ENCODE data around the gene GIT2. TPM values are rescaled to one million over a fixed set of nuclear protein-coding genes. Genes with fewer than 3 reads are reported as not detected.
"Not testable (repeated sequence)": the region's sequence is repeated elsewhere in the genome, so short reads cannot be mapped to it uniquely, and the experiment has no call there.

Gene GIT2
- total RNA-seq, 1 donor from 2014 or later: 40.7 TPM

GRCh38 chr12:109905301-109905700 is 90.9 kb downstream of the GIT2 start:
- no peak for DNase-seq (ENCODE audit: low spot score, unreplicated experiment)
- TF ChIP-seq, protein P1, sequence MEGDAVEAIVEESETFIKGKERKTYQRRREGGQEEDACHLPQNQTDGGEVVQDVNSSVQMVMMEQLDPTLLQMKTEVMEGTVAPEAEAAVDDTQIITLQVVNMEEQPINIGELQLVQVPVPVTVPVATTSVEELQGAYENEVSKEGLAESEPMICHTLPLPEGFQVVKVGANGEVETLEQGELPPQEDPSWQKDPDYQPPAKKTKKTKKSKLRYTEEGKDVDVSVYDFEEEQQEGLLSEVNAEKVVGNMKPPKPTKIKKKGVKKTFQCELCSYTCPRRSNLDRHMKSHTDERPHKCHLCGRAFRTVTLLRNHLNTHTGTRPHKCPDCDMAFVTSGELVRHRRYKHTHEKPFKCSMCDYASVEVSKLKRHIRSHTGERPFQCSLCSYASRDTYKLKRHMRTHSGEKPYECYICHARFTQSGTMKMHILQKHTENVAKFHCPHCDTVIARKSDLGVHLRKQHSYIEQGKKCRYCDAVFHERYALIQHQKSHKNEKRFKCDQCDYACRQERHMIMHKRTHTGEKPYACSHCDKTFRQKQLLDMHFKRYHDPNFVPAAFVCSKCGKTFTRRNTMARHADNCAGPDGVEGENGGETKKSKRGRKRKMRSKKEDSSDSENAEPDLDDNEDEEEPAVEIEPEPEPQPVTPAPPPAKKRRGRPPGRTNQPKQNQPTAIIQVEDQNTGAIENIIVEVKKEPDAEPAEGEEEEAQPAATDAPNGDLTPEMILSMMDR (IDR thresholded peaks at IDR 0.05; ENCODE audit: unreplicated experiment): no peak
- H3K27me3 Mint-ChIP-seq: no peaks in the 10 kb centered on the region
- H3K36me3 Mint-ChIP-seq (ENCODE audit: insufficient read depth): peaks cover 27% of the 10 kb centered on the region
- H3K4me3 Mint-ChIP-seq (ENCODE audit: low read depth): no peak overlapping the region
- H3K27ac Mint-ChIP-seq: no peak overlapping the region
- peaks cover 13% of the 10 kb centered on the region for H3K4me1 Mint-ChIP-seq (ENCODE audit: low read depth)
- H3K9me3 Mint-ChIP-seq (ENCODE audit: low read depth): no peaks in the 10 kb centered on the region

GRCh38 chr12:109902891-109903418 is 93.2 kb downstream of the GIT2 start:
- no peak overlapping the region for H3K4me3 Mint-ChIP-seq (ENCODE audit: low read depth)

DNA sequence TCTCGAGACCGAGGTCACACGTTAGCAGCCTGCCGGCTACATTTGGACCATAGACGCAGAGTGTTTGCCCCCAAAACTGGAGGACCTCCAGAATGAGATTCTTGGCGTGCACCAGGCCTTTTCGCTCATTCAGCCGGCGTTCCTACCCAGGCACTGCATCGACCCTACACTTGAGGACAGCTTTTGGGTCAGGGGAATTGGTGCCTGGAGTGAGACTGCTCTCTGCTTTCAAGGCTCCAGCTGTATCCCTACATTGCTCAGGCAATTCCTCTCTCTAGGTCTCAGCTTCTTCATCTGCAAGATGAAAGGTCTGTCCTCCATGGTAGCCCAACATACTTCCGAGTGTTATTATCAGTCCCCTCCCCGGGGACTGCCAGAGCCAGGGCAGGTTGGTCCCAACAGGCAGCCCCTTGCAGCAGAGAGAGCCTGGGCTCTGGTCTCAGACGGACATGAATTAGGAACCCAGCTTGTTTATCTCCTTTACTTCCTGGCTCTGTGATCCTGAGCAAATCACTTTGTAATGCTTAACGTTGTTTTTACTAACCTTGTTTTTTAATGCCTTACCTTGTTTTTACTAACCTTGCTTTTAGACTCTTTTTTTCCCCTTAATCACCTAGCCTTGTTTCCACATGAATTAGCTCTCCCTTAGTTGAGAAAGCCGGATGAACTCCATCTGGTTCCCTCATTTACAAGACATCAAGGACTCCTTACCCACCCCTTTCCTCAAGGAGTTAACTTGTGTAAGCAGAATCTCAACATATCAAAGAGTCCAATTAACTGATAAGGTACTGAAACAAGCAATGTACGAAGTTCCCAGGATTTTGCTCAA is 95.2 kb downstream of the GIT2 start:
- DNase-seq (ENCODE audit: low spot score, unreplicated experiment): no peak
- TF ChIP-seq, protein P1 (IDR thresholded peaks at IDR 0.05; ENCODE audit: unreplicated experiment): no peak
- H3K27ac Mint-ChIP-seq: peak overlapping the region; percentile 87
- H3K4me1 Mint-ChIP-seq (ENCODE audit: low read depth): peaks cover 16% of the 10 kb centered on the region
- peaks cover 15% of the 10 kb centered on the region for H3K36me3 Mint-ChIP-seq (ENCODE audit: insufficient read depth)
- H3K27me3 Mint-ChIP-seq: no peaks in the 10 kb centered on the region
- peak overlapping the region; percentile 95 for H3K4me3 Mint-ChIP-seq (ENCODE audit: low read depth)
- no peaks in the 10 kb centered on the region for H3K9me3 Mint-ChIP-seq (ENCODE audit: low read depth)

More at GRCh38 chr12:109902891-109903418, 93.2 kb downstream of the GIT2 start:
- H3K9me3 Mint-ChIP-seq (ENCODE audit: low read depth): no peaks in the 10 kb centered on the region
- H3K27ac Mint-ChIP-seq: no peak overlapping the region
- peaks cover 16% of the 10 kb centered on the region for H3K4me1 Mint-ChIP-seq (ENCODE audit: low read depth)
- TF ChIP-seq, protein P1 (IDR thresholded peaks at IDR 0.05; ENCODE audit: unreplicated experiment): no peak
- H3K36me3 Mint-ChIP-seq (ENCODE audit: insufficient read depth): peaks cover 19% of the 10 kb centered on the region
- DNase-seq (ENCODE audit: low spot score, unreplicated experiment): no peak
- no peaks in the 10 kb centered on the region for H3K27me3 Mint-ChIP-seq

DNA sequence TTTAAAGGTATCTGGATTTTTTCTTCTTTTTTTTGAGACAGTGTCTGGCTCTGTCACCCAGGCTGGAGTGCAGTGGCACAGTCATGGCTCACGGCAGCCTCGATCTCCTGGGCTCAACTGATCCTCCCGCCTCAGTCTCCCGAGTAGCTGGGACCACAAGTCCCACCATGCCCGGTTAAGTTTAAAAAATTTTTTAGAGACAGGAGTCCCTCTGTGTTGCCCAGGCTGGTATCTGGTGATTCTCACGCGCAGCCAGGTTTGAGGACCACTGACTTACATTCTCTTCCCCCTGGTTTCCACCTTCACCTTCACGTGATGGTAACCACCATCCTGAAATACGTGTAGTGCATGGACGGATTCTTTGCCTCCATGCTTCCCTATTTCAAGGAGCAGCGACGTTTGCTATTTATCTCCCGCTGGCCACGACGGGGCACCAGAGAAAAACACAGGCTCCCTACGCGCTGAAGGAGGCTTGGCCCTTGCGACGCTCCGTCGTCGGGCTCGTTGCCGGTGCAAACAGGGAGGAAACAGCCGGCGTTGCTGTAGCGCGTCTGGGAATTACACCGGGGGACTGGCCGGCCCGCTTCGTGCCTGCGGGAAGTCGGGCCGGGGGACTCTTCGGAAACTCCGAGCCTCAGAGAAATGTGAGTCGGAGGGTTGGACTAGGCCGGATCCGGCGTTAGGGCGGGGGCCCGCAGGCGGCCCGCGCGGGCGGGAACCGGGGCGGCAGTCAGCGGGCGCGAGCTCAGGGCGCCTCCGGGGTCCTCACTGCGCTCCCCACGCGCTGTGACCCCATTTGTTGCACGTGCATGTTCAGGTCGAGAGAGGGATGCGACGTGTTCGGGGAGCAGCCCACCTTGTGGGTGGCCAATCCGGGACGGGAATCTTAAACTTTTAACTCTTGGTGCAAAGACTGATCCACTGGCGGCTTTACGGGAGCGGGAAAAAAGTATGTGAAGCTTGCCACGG is 96.1 kb downstream of the GIT2 start, which contains the start of gene TCHP:
Gene TCHP, plus strand, starts transcription at position 492 of the 969 bp plus-strand sequence. CDS start 2,753 bp downstream, outside the sequence.
- Mint-ChIP-seq H3K27ac (peak within 1 kb of the TSS; percentile 94), H3K27me3 (no peaks in the 10 kb centered on the region), H3K4me3 (ENCODE audit: low read depth) (peak within 1 kb of the TSS; percentile 95), H3K4me1 (ENCODE audit: low read depth) (peaks cover 16% of the 10 kb centered on the region), H3K9me3 (ENCODE audit: low read depth) (no peaks in the 10 kb centered on the region), H3K36me3 (ENCODE audit: insufficient read depth) (peaks cover 12% of the 10 kb centered on the region)
- DNase-seq (ENCODE audit: low spot score, unreplicated experiment): peak; percentile 57
- TF ChIP-seq, protein P1 (IDR thresholded peaks at IDR 0.05; ENCODE audit: unreplicated experiment): peak; percentile 21

DNA sequence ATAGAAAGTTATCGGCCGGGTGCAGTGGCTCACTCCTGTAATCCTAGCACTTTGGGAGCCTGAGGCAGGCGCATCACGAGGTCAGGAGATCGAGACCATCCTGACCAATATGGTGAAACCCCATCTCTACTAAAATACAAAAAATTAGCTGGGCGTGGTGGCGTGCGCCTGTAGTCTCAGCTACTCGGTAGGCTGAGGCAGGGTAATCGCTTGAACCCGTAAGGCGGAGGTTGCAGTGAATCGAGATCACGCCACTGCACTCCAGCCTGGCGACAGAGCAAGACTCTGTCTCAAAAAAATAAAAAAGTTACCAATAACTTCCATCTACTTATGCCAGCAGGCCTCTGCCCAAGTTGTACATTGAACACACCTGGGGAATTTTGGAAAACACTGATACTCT is 96.8 kb downstream of the GIT2 start:
- H3K36me3 Mint-ChIP-seq (ENCODE audit: insufficient read depth); H3K9me3 Mint-ChIP-seq (ENCODE audit: low read depth); H3K27ac Mint-ChIP-seq; H3K27me3 Mint-ChIP-seq; DNase-seq (ENCODE audit: low spot score, unreplicated experiment): not testable (repeated sequence)
- peaks cover 16% of the 10 kb centered on the region for H3K4me1 Mint-ChIP-seq (ENCODE audit: low read depth)
- peak overlapping the region; percentile 95 for H3K4me3 Mint-ChIP-seq (ENCODE audit: low read depth)

Data from progenitor cell of endocrine pancreas (in vitro differentiated cells).